Measurements from ENCODE around the gene CAVIN1. TPM values are rescaled to one million over a fixed set of nuclear protein-coding genes. Genes with fewer than 3 reads are reported as not detected.

CAVIN1 gene
- total and polyA plus RNA-seq, 2 experiments from 2014 or later = 18.1 to 35.7 TPM

DNA sequence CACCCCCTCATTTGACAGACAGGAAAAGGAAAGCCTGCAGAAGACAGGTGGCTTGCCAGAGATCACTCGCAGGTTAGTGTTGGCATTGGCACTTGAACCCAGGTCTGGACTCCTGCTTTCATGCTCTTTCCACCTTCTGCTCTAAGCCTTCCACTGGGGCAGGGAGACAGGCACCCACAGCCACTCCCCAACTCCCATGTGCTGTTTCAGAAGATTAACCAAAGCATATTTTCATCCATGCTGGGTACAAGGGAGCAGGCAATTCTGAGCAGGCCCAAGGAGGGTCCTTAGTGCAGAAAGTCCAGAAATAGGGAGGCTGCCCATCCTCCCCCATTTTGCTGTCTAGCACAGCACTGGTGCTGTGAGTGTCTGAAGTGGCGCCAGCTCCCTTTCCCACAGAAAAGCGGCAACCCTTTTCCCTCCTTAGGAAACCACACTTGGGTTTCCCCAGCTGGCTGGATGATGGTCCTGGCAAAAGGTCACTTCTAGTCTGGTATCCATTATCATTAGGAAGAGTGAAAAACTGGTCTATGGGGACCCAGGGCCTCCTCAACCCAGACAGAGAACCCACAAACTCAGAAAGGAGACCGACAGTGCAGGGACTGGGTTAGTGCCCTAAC is 2.0 kb upstream of the CAVIN1 start:
- 0 out of 2 replicates have a peak overlapping the region, but pooled peaks have one; percentile 19 for H3K27ac ChIP-seq (ENCODE audit: low read depth)
- ATAC-seq = no peak
- no peaks in the 10 kb centered on the region; the same call in 1 of the 2 replicates for H3K79me2 ChIP-seq (replicated peaks; ENCODE audit: insufficient read depth)
- Mint-ChIP-seq H3K9me3 (no peaks in the 10 kb centered on the region; the same call in 2 of the 3 replicates), H3K27me3 (ENCODE audit: insufficient read depth, low read depth, poor library complexity) (peaks cover 35% of the 10 kb centered on the region), H3K36me3 (ENCODE audit: low read depth) (peaks cover 3% of the 10 kb centered on the region; the same call in 2 of the 3 replicates), H3K4me3 (no peak overlapping the region), H3K27ac (no peak overlapping the region), H3K4me1 (peaks cover 33% of the 10 kb centered on the region)
- H3K4me1 ChIP-seq (ENCODE audit: insufficient read depth) = peaks cover 31% of the 10 kb centered on the region
- H3F3A ChIP-seq (replicated peaks; ENCODE audit: low read depth) = peaks cover 12% of the 10 kb centered on the region; the same call in 1 of the 2 replicates
- peaks cover 34% of the 10 kb centered on the region for H3K27me3 ChIP-seq (ENCODE audit: insufficient read depth)
- DNase-seq (ENCODE audit: low spot score) = no peak
- no peak for TF ChIP-seq EZH2phosphoT487 (IDR thresholded peaks at IDR 0.05; ENCODE audit: unreplicated experiment)
- no peak for TF ChIP-seq ZNF114 (CRISPR knock-in tag; IDR thresholded peaks at IDR 0.05)
- TF ChIP-seq CREB1 (CRISPR knock-in tag; IDR thresholded peaks at IDR 0.05; ENCODE audit: low read depth) = no peak
- no peak for TF ChIP-seq JUNB (IDR thresholded peaks at IDR 0.05; ENCODE audit: unreplicated experiment)
- no peak for TF ChIP-seq STAT1 (IDR thresholded peaks at IDR 0.05; ENCODE audit: unreplicated experiment)
- no peak for TF ChIP-seq POLR2AphosphoS5 (IDR thresholded peaks at IDR 0.05; ENCODE audit: low read depth)
- TF ChIP-seq, protein P1, sequence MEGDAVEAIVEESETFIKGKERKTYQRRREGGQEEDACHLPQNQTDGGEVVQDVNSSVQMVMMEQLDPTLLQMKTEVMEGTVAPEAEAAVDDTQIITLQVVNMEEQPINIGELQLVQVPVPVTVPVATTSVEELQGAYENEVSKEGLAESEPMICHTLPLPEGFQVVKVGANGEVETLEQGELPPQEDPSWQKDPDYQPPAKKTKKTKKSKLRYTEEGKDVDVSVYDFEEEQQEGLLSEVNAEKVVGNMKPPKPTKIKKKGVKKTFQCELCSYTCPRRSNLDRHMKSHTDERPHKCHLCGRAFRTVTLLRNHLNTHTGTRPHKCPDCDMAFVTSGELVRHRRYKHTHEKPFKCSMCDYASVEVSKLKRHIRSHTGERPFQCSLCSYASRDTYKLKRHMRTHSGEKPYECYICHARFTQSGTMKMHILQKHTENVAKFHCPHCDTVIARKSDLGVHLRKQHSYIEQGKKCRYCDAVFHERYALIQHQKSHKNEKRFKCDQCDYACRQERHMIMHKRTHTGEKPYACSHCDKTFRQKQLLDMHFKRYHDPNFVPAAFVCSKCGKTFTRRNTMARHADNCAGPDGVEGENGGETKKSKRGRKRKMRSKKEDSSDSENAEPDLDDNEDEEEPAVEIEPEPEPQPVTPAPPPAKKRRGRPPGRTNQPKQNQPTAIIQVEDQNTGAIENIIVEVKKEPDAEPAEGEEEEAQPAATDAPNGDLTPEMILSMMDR (conservative IDR thresholded peaks at IDR 0.05; ENCODE audit: low read depth in 2 of 2) = no peak
- TF ChIP-seq, protein P2, sequence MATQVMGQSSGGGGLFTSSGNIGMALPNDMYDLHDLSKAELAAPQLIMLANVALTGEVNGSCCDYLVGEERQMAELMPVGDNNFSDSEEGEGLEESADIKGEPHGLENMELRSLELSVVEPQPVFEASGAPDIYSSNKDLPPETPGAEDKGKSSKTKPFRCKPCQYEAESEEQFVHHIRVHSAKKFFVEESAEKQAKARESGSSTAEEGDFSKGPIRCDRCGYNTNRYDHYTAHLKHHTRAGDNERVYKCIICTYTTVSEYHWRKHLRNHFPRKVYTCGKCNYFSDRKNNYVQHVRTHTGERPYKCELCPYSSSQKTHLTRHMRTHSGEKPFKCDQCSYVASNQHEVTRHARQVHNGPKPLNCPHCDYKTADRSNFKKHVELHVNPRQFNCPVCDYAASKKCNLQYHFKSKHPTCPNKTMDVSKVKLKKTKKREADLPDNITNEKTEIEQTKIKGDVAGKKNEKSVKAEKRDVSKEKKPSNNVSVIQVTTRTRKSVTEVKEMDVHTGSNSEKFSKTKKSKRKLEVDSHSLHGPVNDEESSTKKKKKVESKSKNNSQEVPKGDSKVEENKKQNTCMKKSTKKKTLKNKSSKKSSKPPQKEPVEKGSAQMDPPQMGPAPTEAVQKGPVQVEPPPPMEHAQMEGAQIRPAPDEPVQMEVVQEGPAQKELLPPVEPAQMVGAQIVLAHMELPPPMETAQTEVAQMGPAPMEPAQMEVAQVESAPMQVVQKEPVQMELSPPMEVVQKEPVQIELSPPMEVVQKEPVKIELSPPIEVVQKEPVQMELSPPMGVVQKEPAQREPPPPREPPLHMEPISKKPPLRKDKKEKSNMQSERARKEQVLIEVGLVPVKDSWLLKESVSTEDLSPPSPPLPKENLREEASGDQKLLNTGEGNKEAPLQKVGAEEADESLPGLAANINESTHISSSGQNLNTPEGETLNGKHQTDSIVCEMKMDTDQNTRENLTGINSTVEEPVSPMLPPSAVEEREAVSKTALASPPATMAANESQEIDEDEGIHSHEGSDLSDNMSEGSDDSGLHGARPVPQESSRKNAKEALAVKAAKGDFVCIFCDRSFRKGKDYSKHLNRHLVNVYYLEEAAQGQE (IDR thresholded peaks at IDR 0.05; ENCODE audit: unreplicated experiment) = no peak
- TF ChIP-seq, protein P3, sequence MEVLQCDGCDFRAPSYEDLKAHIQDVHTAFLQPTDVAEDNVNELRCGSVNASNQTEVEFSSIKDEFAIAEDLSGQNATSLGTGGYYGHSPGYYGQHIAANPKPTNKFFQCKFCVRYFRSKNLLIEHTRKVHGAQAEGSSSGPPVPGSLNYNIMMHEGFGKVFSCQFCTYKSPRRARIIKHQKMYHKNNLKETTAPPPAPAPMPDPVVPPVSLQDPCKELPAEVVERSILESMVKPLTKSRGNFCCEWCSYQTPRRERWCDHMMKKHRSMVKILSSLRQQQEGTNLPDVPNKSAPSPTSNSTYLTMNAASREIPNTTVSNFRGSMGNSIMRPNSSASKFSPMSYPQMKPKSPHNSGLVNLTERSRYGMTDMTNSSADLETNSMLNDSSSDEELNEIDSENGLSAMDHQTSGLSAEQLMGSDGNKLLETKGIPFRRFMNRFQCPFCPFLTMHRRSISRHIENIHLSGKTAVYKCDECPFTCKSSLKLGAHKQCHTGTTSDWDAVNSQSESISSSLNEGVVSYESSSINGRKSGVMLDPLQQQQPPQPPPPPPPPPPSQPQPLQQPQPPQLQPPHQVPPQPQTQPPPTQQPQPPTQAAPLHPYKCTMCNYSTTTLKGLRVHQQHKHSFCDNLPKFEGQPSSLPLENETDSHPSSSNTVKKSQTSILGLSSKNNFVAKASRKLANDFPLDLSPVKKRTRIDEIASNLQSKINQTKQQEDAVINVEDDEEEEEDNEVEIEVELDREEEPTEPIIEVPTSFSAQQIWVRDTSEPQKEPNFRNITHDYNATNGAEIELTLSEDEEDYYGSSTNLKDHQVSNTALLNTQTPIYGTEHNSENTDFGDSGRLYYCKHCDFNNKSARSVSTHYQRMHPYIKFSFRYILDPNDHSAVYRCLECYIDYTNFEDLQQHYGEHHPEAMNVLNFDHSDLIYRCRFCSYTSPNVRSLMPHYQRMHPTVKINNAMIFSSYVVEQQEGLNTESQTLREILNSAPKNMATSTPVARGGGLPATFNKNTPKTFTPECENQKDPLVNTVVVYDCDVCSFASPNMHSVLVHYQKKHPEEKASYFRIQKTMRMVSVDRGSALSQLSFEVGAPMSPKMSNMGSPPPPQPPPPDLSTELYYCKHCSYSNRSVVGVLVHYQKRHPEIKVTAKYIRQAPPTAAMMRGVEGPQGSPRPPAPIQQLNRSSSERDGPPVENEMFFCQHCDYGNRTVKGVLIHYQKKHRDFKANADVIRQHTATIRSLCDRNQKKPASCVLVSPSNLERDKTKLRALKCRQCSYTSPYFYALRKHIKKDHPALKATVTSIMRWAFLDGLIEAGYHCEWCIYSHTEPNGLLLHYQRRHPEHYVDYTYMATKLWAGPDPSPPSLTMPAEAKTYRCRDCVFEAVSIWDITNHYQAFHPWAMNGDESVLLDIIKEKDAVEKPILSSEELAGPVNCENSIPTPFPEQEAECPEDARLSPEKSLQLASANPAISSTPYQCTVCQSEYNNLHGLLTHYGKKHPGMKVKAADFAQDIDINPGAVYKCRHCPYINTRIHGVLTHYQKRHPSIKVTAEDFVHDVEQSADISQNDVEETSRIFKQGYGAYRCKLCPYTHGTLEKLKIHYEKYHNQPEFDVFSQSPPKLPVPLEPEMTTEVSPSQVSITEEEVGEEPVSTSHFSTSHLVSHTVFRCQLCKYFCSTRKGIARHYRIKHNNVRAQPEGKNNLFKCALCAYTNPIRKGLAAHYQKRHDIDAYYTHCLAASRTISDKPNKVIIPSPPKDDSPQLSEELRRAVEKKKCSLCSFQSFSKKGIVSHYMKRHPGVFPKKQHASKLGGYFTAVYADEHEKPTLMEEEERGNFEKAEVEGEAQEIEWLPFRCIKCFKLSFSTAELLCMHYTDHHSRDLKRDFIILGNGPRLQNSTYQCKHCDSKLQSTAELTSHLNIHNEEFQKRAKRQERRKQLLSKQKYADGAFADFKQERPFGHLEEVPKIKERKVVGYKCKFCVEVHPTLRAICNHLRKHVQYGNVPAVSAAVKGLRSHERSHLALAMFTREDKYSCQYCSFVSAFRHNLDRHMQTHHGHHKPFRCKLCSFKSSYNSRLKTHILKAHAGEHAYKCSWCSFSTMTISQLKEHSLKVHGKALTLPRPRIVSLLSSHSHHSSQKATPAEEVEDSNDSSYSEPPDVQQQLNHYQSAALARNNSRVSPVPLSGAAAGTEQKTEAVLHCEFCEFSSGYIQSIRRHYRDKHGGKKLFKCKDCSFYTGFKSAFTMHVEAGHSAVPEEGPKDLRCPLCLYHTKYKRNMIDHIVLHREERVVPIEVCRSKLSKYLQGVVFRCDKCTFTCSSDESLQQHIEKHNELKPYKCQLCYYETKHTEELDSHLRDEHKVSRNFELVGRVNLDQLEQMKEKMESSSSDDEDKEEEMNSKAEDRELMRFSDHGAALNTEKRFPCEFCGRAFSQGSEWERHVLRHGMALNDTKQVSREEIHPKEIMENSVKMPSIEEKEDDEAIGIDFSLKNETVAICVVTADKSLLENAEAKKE (CRISPR knock-in tag; IDR thresholded peaks at IDR 0.05) = no peak
- no peak for TF ChIP-seq ZNF331 (CRISPR knock-in tag; IDR thresholded peaks at IDR 0.05; ENCODE audit: low read depth)
- no peak for TF ChIP-seq NANOG (IDR thresholded peaks at IDR 0.05; ENCODE audit: borderline replicate concordance)
- TF ChIP-seq, protein P4, sequence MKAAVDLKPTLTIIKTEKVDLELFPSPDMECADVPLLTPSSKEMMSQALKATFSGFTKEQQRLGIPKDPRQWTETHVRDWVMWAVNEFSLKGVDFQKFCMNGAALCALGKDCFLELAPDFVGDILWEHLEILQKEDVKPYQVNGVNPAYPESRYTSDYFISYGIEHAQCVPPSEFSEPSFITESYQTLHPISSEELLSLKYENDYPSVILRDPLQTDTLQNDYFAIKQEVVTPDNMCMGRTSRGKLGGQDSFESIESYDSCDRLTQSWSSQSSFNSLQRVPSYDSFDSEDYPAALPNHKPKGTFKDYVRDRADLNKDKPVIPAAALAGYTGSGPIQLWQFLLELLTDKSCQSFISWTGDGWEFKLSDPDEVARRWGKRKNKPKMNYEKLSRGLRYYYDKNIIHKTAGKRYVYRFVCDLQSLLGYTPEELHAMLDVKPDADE (IDR thresholded peaks at IDR 0.05) = no peak
- TF ChIP-seq EZH2 (IDR thresholded peaks at IDR 0.05; ENCODE audit: low read depth, unreplicated experiment) = no peak
- peak overlapping the region; percentile 47; the same call in 1 of the 2 replicates for H2AFZ ChIP-seq
- no peaks in the 10 kb centered on the region for H3K36me3 ChIP-seq (ENCODE audit: insufficient read depth)
- no peak overlapping the region for H3K4me2 ChIP-seq
- no peaks in the 10 kb centered on the region for H3K9me2 ChIP-seq (ENCODE audit: insufficient read depth)
- H3K4me3 ChIP-seq = no peak overlapping the region
- H4K20me1 ChIP-seq (replicated peaks; ENCODE audit: insufficient read depth) = peaks cover 7% of the 10 kb centered on the region

Measured in GM23338 (cell line).